ENCODE data around the gene CSGALNACT2. TPM values are rescaled to one million over a fixed set of nuclear protein-coding genes. Genes with fewer than 3 reads are reported as not detected.
"Not testable (repeated sequence)": the region's sequence is repeated elsewhere in the genome, so short reads cannot be mapped to it uniquely, and the experiment has no call there.

Gene CSGALNACT2
- total RNA-seq, 3 donors from 2014 or later, result 21.6 to 35.5 (median 27.8) TPM

GRCh38 chr10:43145311-43145710 lies 7.1 kb downstream of the CSGALNACT2 start:
- Histone ChIP-seq H3K9me3 (no peaks in the 10 kb centered on the region), H3K4me3 (no peak overlapping the region), H3K36me3 (no peaks in the 10 kb centered on the region), H3K4me1 (no peaks in the 10 kb centered on the region), H3K27me3 (no peaks in the 10 kb centered on the region), H3K27ac (no peak overlapping the region)
- DNase-seq (ENCODE audit: low spot score in 2 of 2), result no peak
- intact Hi-C loops (cut with DNase I; ENCODE audit: low total_unique reads), result no loop called here
- TF ChIP-seq POLR2AphosphoS5 (IDR thresholded peaks at IDR 0.05) (no peak), POLR2A (IDR thresholded peaks at IDR 0.05) (no peak), CTCF (IDR thresholded peaks at IDR 0.05) (no peak)

GRCh38 chr10:43145936-43146335 lies 7.7 kb downstream of the CSGALNACT2 start:
- H3K36me3 ChIP-seq; H3K4me3 ChIP-seq; H3K9me3 ChIP-seq; H3K27me3 ChIP-seq; H3K27ac ChIP-seq; DNase-seq (ENCODE audit: low spot score in 2 of 2); intact Hi-C loops (cut with DNase I; ENCODE audit: low total_unique reads); H3K4me1 ChIP-seq: not testable (repeated sequence)

- no peak overlapping the region for H3K4me3 ChIP-seq
- H3K27me3 ChIP-seq, result no peaks in the 10 kb centered on the region
- H3K9me3 ChIP-seq, result no peaks in the 10 kb centered on the region
- no peaks in the 10 kb centered on the region for H3K4me1 ChIP-seq
- TF ChIP-seq POLR2AphosphoS5 (IDR thresholded peaks at IDR 0.05) (no peak), CTCF (IDR thresholded peaks at IDR 0.05) (no peak)
- no peak overlapping the region for H3K27ac ChIP-seq
- intact Hi-C loops (cut with DNase I; ENCODE audit: low total_unique reads), result no loop called here
- no peak for DNase-seq (ENCODE audit: low spot score in 2 of 2)
- no peaks in the 10 kb centered on the region for H3K36me3 ChIP-seq
Measured at GRCh38 chr10:43151371-43151770, 13.1 kb downstream of the CSGALNACT2 start.

- Histone ChIP-seq H3K27ac (no peak overlapping the region), H3K9me3 (no peaks in the 10 kb centered on the region), H3K4me1 (no peaks in the 10 kb centered on the region), H3K4me3 (no peak overlapping the region), H3K27me3 (no peaks in the 10 kb centered on the region), H3K36me3 (no peaks in the 10 kb centered on the region)
- intact Hi-C loops (cut with DNase I; ENCODE audit: low total_unique reads), result no loop called here
- TF ChIP-seq CTCF (IDR thresholded peaks at IDR 0.05) (no peak), POLR2AphosphoS5 (IDR thresholded peaks at IDR 0.05) (no peak), POLR2A (IDR thresholded peaks at IDR 0.05) (no peak)
- DNase-seq (ENCODE audit: low spot score in 2 of 2), result no peak
Measured at GRCh38 chr10:43153901-43154300, 15.7 kb downstream of the CSGALNACT2 start.

- Histone ChIP-seq H3K4me1 (no peaks in the 10 kb centered on the region), H3K27ac (no peak overlapping the region), H3K27me3 (no peaks in the 10 kb centered on the region), H3K36me3 (no peaks in the 10 kb centered on the region), H3K9me3 (no peaks in the 10 kb centered on the region), H3K4me3 (no peak overlapping the region)
- DNase-seq (ENCODE audit: low spot score in 2 of 2), result no peak
- intact Hi-C loops (cut with DNase I; ENCODE audit: low total_unique reads), result no loop called here
- TF ChIP-seq CTCF (IDR thresholded peaks at IDR 0.05) (no peak), POLR2AphosphoS5 (IDR thresholded peaks at IDR 0.05) (no peak), POLR2A (IDR thresholded peaks at IDR 0.05) (no peak)
Measured at GRCh38 chr10:43155221-43155620, 17.0 kb downstream of the CSGALNACT2 start.

- Histone ChIP-seq H3K4me1 (no peaks in the 10 kb centered on the region), H3K36me3 (no peaks in the 10 kb centered on the region), H3K27me3 (no peaks in the 10 kb centered on the region), H3K9me3 (no peaks in the 10 kb centered on the region), H3K27ac (no peak overlapping the region), H3K4me3 (no peak overlapping the region)
- no peak for DNase-seq (ENCODE audit: low spot score in 2 of 2)
- intact Hi-C loops (cut with DNase I; ENCODE audit: low total_unique reads), result no loop called here
- no peak for TF ChIP-seq POLR2A (IDR thresholded peaks at IDR 0.05)
- TF ChIP-seq CTCF (IDR thresholded peaks at IDR 0.05), result no peak
- TF ChIP-seq POLR2AphosphoS5 (IDR thresholded peaks at IDR 0.05), result no peak
Measured at GRCh38 chr10:43155741-43156140, 17.5 kb downstream of the CSGALNACT2 start.
